ENCODE results near the gene TEDDM1.

Gene TEDDM1

GRCh38 chr1:182406012-182406411 is 5.5 kb upstream of the TEDDM1 start:
- no peak for DNase-seq (ENCODE audit: low spot score)

- no peak for DNase-seq (ENCODE audit: low spot score)
Measured at GRCh38 chr1:182405578-182405977, 5.1 kb upstream of the TEDDM1 start.

- DNase-seq (ENCODE audit: low spot score): no peak
Measured at GRCh38 chr1:182404781-182405180, 4.3 kb upstream of the TEDDM1 start.

- no peak for DNase-seq (ENCODE audit: low spot score)
Measured at GRCh38 chr1:182397653-182398393, 2.6 kb downstream of the TEDDM1 start.

GRCh38 chr1:182395906-182396305 is 4.6 kb downstream of the TEDDM1 start:
- DNase-seq (ENCODE audit: low spot score): no peak

- DNase-seq (ENCODE audit: low spot score): no peak
Measured at GRCh38 chr1:182394055-182394775, 6.3 kb downstream of the TEDDM1 start.

GRCh38 chr1:182392050-182393028 is 8.1 kb downstream of the TEDDM1 start:
- DNase-seq (ENCODE audit: low spot score): peak; percentile 40

- peak; percentile 96 for DNase-seq (ENCODE audit: low spot score)
Measured at GRCh38 chr1:182391362-182392049, 9.0 kb downstream of the TEDDM1 start, which contains the start of gene GLUL. Gene GLUL (minus strand): TSS chr1:182391790. CDS start chr1:182388737, 3,053 bp downstream.

GRCh38 chr1:182391028-182391361 is 9.5 kb downstream of the TEDDM1 start:
- no peak for DNase-seq (ENCODE audit: low spot score)

GRCh38 chr1:182389619-182390047 is 10.8 kb downstream of the TEDDM1 start:
- peak; percentile 26 for DNase-seq (ENCODE audit: low spot score)

- DNase-seq (ENCODE audit: low spot score): no peak
Measured at GRCh38 chr1:182388392-182389134, 11.9 kb downstream of the TEDDM1 start.

GRCh38 chr1:182387566-182387965 is 12.9 kb downstream of the TEDDM1 start:
- no peak for DNase-seq (ENCODE audit: low spot score)

- DNase-seq (ENCODE audit: low spot score): no peak
Measured at GRCh38 chr1:182386980-182387379, 13.5 kb downstream of the TEDDM1 start.

GRCh38 chr1:182385885-182386853 is 14.3 kb downstream of the TEDDM1 start:
- no peak for DNase-seq (ENCODE audit: low spot score)

GRCh38 chr1:182384387-182384960 is 16.0 kb downstream of the TEDDM1 start:
- DNase-seq (ENCODE audit: low spot score): no peak

GRCh38 chr1:182383934-182384333 is 16.5 kb downstream of the TEDDM1 start:
- DNase-seq (ENCODE audit: low spot score): no peak

GRCh38 chr1:182383037-182383661 is 17.3 kb downstream of the TEDDM1 start:
- DNase-seq (ENCODE audit: low spot score): no peak

GRCh38 chr1:182381962-182382819 is 18.3 kb downstream of the TEDDM1 start:
- no peak for DNase-seq (ENCODE audit: low spot score)

All from AG20443 (cell line).